B cell (primary cell): ENCODE results near the gene GPBP1L1. TPM values are rescaled to one million over a fixed set of nuclear protein-coding genes. Genes with fewer than 3 reads are reported as not detected.

Experiments
- ATAC-seq: fragments of 200-7000 bp; cut with Tn5 transposase; one replicate; pipeline ENCODE4 v1.10.0; 2021; ENCODE audit warnings: low read depth, mild to moderate bottlenecking, moderate number of reproducible peaks, moderate library complexity
- CTCF ChIA-PET: fragments of 350-600 bp; sonication (Branson Sonifier 250); formaldehyde crosslinking; loops from one replicate; lab custom pipeline; 2021; ENCODE audit warnings: antibody characterized with exemption, inconsistent platforms; lab: Charles Lee
- POLR2A ChIA-PET: fragments of 350-600 bp; sonication (Branson Sonifier 250); formaldehyde crosslinking; loops from one replicate; lab custom pipeline; 2021; ENCODE audit warnings: antibody characterized with exemption; lab: Charles Lee
- DNase-seq: peaks from one replicate; pipeline ENCODE4 v3.0.0; 2013
- H2AFZ ChIP-seq: 2 replicates; pipeline ENCODE4 v1.6.1; 2012; ENCODE audit warnings: mild to moderate bottlenecking, low read depth, low read length; ENCODE audit not compliant: insufficient read depth, poor library complexity, severe bottlenecking
- H3K27ac ChIP-seq, 2 donors: 1 replicate in 1 of 2; 2 replicates in 1 of 2; pipeline ENCODE4 v1.5.1; 2012 to 2013; ENCODE audit warnings: low read length in 2 of 2, mild to moderate bottlenecking in 2 of 2, moderate library complexity in 1 of 2
- H3K27me3 ChIP-seq, 4 experiments: fragments of 200-600 bp in 1 of 4; sonication (generic) in 1 of 4; replicated peaks in 1 of 4; 1 replicate in 2 of 4; 2 replicates in 2 of 4; pipeline versions ENCODE4 v1.6.1 to v1.7.0; 2013 to 2016; ENCODE audit warnings: low read length in 3 of 4, mild to moderate bottlenecking in 2 of 4, mixed read lengths in 1 of 4, moderate library complexity in 1 of 4; ENCODE audit not compliant: insufficient read depth in 4 of 4, control insufficient read depth in 3 of 4; ENCODE audit errors: control extremely low read depth in 1 of 4
- H3K36me3 ChIP-seq, 2 experiments: replicated peaks in 1 of 2; 1 replicate in 1 of 2; 2 replicates in 1 of 2; pipeline versions ENCODE4 v1.6.1 to v1.7.1; 2013; ENCODE audit warnings: low read length in 1 of 2; ENCODE audit not compliant: insufficient read depth in 2 of 2, control insufficient read depth in 1 of 2; ENCODE audit errors: control extremely low read depth in 1 of 2, extremely low read depth in 1 of 2
- H3K4me1 ChIP-seq, 2 donors: fragments of 200-600 bp in 1 of 2; sonication (generic) in 1 of 2; 1 replicate in 1 of 2; 2 replicates in 1 of 2; pipeline versions ENCODE4 v1.5.1 to v1.6.1; 2013 to 2017; ENCODE audit warnings: low read length in 2 of 2; ENCODE audit not compliant: control insufficient read depth in 2 of 2, insufficient read depth in 2 of 2
- H3K4me2 ChIP-seq: replicated peaks from 2 replicates; pipeline ENCODE3; 2012; ENCODE audit warnings: mild to moderate bottlenecking, low read depth, low read length; ENCODE audit not compliant: poor library complexity, severe bottlenecking
- H3K4me3 ChIP-seq, 5 experiments: fragments of 200-600 bp in 1 of 5; sonication (generic) in 1 of 5; 1 replicate in 3 of 5; 2 replicates in 2 of 5; pipeline versions ENCODE4 v1.5.1 to v1.7.0; 2011 to 2016; ENCODE audit warnings: low read length in 4 of 5, mild to moderate bottlenecking in 4 of 5, low read depth in 2 of 5, control low read depth in 1 of 5, moderate library complexity in 1 of 5; ENCODE audit not compliant: insufficient read depth in 1 of 5; ENCODE audit errors: control extremely low read depth in 1 of 5, extremely low read depth in 1 of 5
- H3K79me2 ChIP-seq: fragments of 200-600 bp; sonication (generic); one replicate; pipeline ENCODE4 v1.6.0; 2016; ENCODE audit warnings: low read length; ENCODE audit not compliant: control insufficient read depth, insufficient read depth
- H3K9ac ChIP-seq: fragments of 200-600 bp; sonication (generic); 2 replicates; pipeline ENCODE4 v1.6.1; 2017; ENCODE audit warnings: mild to moderate bottlenecking, low read length, moderate library complexity
- H3K9me3 ChIP-seq, 3 donors: one replicate each; pipeline versions ENCODE4 v1.6.1 to v1.7.1; 2013; ENCODE audit warnings: low read length in 2 of 3; ENCODE audit not compliant: control insufficient read depth in 2 of 3, insufficient read depth in 1 of 3; ENCODE audit errors: control extremely low read depth in 1 of 3
- H4K20me1 ChIP-seq: 2 replicates; pipeline ENCODE4 v1.6.0; 2012; ENCODE audit warnings: mild to moderate bottlenecking, low read length; ENCODE audit not compliant: insufficient read depth, control insufficient read depth, poor library complexity, severe bottlenecking
- H3K27ac Mint-ChIP-seq: one replicate; pipeline ENCODE4 v1.8.0; 2021; ENCODE audit warnings: mixed read lengths
- H3K27me3 Mint-ChIP-seq: one replicate; pipeline ENCODE4 v1.8.0; 2021; ENCODE audit warnings: mixed read lengths
- H3K4me1 Mint-ChIP-seq: one replicate; pipeline ENCODE4 v1.8.0; 2021; ENCODE audit warnings: mixed read lengths
- H3K4me3 Mint-ChIP-seq: one replicate; pipeline ENCODE4 v1.8.0; 2021; ENCODE audit warnings: mixed read lengths
- H3K9me3 Mint-ChIP-seq: one replicate; pipeline ENCODE4 v1.8.0; 2022; ENCODE audit warnings: mixed read lengths; ENCODE audit not compliant: insufficient read depth
- CTCF ChIP-seq: fragments of 200-600 bp; IDR thresholded peaks from one replicate; pipeline ENCODE4 v1.8.0; 2022; ENCODE audit warnings: antibody characterized with exemption, mild to moderate bottlenecking
- EZH2 ChIP-seq: IDR thresholded peaks from 2 replicates; pipeline ENCODE4 v1.6.1; 2012; ENCODE audit warnings: borderline replicate concordance, low read depth, mild to moderate bottlenecking, moderate library complexity, low read length; ENCODE audit not compliant: insufficient read depth, poor library complexity, severe bottlenecking
- WGBS: methylation state at CpG from one replicate; pipeline ENCODE4 v1.1.5; 2013; ENCODE audit warnings: missing lambda C conversion rate; ENCODE audit not compliant: insufficient coverage; 5-methylcytosine and 5-hydroxymethylcytosine counted together
- intact Hi-C: fragments of 100-400 bp; cut with micrococcal nuclease; formaldehyde crosslinking; loops from one replicate; pipeline ENCODE4 v1.10.0; 2022
- polyA plus RNA-seq: library from polyadenylated mRNA; depleted of rRNA; stranded (reverse); fragments of >200 nt; gene quantifications from 2 replicates; pipeline ENCODE4 v1.2.3, GENCODE V29; 2012
- total RNA-seq, 2 donors: library from RNA; stranded (reverse); fragments of 120-200 nt in 1 of 2; gene quantifications; 1 replicate in 1 of 2; 2 replicates in 1 of 2; pipeline versions ENCODE4 v1.2.3 to v1.2.4, GENCODE V29; 2013 to 2022

Gene GPBP1L1
- total and polyA plus RNA-seq, 2 donors (not counting 1 experiment from before 2014, with no cell fraction given), result 75.5 to 137 TPM

- TF ChIP-seq CTCF, result no peak
- TF ChIP-seq EZH2, result no peak
- ChIA-PET POLR2A (no interaction called here), CTCF (no interaction called here)
- H3K9me3 Mint-ChIP-seq, result no peaks in the 10 kb centered on the region
- intact Hi-C loops, result no loop called here
- WGBS, result 70% methylated on average over 4 of the region's 4 CpGs
- no peak within 1 kb of the TSS for H3K9ac ChIP-seq
- peaks cover 0 to 10% (median 0%) of the 10 kb centered on the region in 3 donors for H3K9me3 ChIP-seq
- H3K4me3 ChIP-seq, result no peak within 1 kb of the TSS
- no peak within 1 kb of the TSS for H2AFZ ChIP-seq
- no peaks in the 10 kb centered on the region for H3K27me3 Mint-ChIP-seq
- no peak within 1 kb of the TSS for H3K4me2 ChIP-seq
- H3K4me3 Mint-ChIP-seq, result no peak within 1 kb of the TSS
- peak within 1 kb of the TSS; percentile 3 for H3K27ac Mint-ChIP-seq
- H4K20me1 ChIP-seq, result no peaks in the 10 kb centered on the region
- H3K27me3 ChIP-seq, result no peaks in the 10 kb centered on the region
- H3K79me2 ChIP-seq, result no peaks in the 10 kb centered on the region
- H3K36me3 ChIP-seq, result peaks cover 7 to 42% of the 10 kb centered on the region in 2 experiments
- no peaks in the 10 kb centered on the region for H3K4me1 Mint-ChIP-seq
- H3K27ac ChIP-seq, result no peak within 1 kb of the TSS
- no peak for ATAC-seq
- H3K4me1 ChIP-seq, result no peaks in the 10 kb centered on the region
- DNase-seq, result no peak
Measured at GRCh38 chr1:45623972-45624371, 62.4 kb downstream of the GPBP1L1 start, which contains the start of gene CCDC17. CCDC17 (minus strand) TSS chr1:45624054; CDS start chr1:45623909, 145 bp downstream.

- Histone ChIP-seq H3K27ac (no peak overlapping the region), H3K4me2 (no peak overlapping the region), H3K9ac (no peak overlapping the region), H2AFZ (no peak overlapping the region), H3K27me3 (no peaks in the 10 kb centered on the region), H3K79me2 (no peaks in the 10 kb centered on the region), H3K36me3 (peaks cover 6 to 40% of the 10 kb centered on the region in 2 experiments), H4K20me1 (peaks cover under 1% of the 10 kb centered on the region), H3K4me3 (no peak overlapping the region), H3K9me3 (peaks cover 0 to 10% (median 0%) of the 10 kb centered on the region in 3 donors), H3K4me1 (no peaks in the 10 kb centered on the region)
- Mint-ChIP-seq H3K4me1 (peaks cover 1% of the 10 kb centered on the region), H3K27ac (no peak overlapping the region), H3K27me3 (no peaks in the 10 kb centered on the region), H3K9me3 (no peaks in the 10 kb centered on the region), H3K4me3 (no peak overlapping the region)
- 94% methylated on average over 78 of the region's 78 CpGs for WGBS
- CTCF ChIA-PET, result interaction anchor here (0.6 kb wide), 1 partner anchor 81 kb away, joined by 3 read pairs; no protein-coding TSS in a partner anchor
- POLR2A ChIA-PET, result no interaction called here
- no peak for DNase-seq
- intact Hi-C loops, result no loop called here
- no peak for ATAC-seq
- TF ChIP-seq EZH2, result no peak
- TF ChIP-seq CTCF, result no peak
Measured at GRCh38 chr1:45622524-45623394, 63.6 kb downstream of the GPBP1L1 start.
